Measurements from ENCODE around the gene LSM14B. TPM values are rescaled to one million over a fixed set of nuclear protein-coding genes. Genes with fewer than 3 reads are reported as not detected.

The LSM14B gene
- total RNA-seq, 1 experiment from 2014 or later, result 40.4 TPM

DNA sequence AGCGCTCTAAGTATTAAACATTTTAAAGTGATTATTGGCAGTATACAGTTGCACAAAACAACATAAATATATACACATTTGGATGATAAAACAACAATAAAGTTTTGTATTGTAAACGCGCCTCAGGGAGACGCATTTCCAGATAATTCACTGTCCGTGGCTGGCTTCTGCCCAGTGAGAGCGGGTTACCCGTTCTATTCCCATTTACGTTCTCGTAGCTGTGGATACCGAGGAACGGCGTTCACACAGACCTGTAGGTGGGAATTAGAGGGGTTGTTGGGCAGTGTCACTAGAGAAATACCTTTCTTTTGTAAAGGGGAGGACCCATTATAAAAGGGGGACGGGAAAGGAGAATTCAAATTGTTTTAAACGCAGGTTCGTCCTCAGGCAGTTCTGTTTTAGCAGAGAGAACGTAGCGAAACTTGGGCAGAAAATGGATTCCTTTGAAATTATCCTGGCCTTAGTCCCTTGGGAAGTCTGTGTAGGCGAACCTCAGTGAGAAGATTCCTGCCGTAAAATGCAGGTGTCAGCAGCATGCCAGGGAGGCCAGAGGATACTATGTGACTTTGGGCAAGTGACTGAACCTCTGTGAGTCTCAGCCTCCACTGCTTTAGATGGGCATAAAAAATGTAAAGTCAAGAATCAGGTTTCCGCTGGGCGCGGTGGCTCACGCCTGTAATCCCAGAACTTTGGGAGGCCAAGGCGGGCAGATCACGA lies 61.3 kb downstream of the LSM14B start:
- in situ Hi-C loops (cut with HindIII; ENCODE audit: low pct_unique_long_range_greater_than_20kb, low sequenced_read_pairs), result loop anchor here (25.0 kb wide), 1 partner anchor 104 kb away; no protein-coding TSS in a partner anchor
- DNase-seq (ENCODE audit: low read depth, low spot score), result no peak

Other genes with a start within 250 kb of the LSM14B start
- 3.4 and 3.6 TPM in 2 replicates for gene TAF4, start 56.6 kb upstream of the LSM14B start, total RNA-seq (2014; rRNA removed; shearing (Covaris generic))
- 592 and 662 TPM in 2 replicates for gene PSMA7, start 20.9 kb downstream of the LSM14B start, total RNA-seq (2014; rRNA removed; shearing (Covaris generic))
- 20.6 and 23.9 TPM in 2 replicates for gene SS18L1, start 21.3 kb downstream of the LSM14B start, total RNA-seq (2014; rRNA removed; shearing (Covaris generic))
- gene MTG2, start 60.6 kb downstream of the LSM14B start, total RNA-seq (2014; rRNA removed; shearing (Covaris generic)), result 27.1 and 29.6 TPM in 2 replicates
- gene HRH3, start 97.8 kb downstream of the LSM14B start, total RNA-seq (2014; rRNA removed; shearing (Covaris generic)), result not detected in 2 replicates
- 23.5 and 24.0 TPM in 2 replicates for gene OSBPL2, start 116.0 kb downstream of the LSM14B start, total RNA-seq (2014; rRNA removed; shearing (Covaris generic))
- gene ADRM1, start 180.5 kb downstream of the LSM14B start, total RNA-seq (2014; rRNA removed; shearing (Covaris generic)), result 173 and 200 TPM in 2 replicates
- gene LAMA5, start 244.8 kb downstream of the LSM14B start, total RNA-seq (2014; rRNA removed; shearing (Covaris generic)), result 4.1 and 6.8 TPM in 2 replicates

Data from SK-MEL-5 (cell line).